Measurements from ENCODE around the gene EIF5B.
A peak's percentile ranks its signal among the peaks of the same experiment; 100 is the strongest.

Gene EIF5B

DNA sequence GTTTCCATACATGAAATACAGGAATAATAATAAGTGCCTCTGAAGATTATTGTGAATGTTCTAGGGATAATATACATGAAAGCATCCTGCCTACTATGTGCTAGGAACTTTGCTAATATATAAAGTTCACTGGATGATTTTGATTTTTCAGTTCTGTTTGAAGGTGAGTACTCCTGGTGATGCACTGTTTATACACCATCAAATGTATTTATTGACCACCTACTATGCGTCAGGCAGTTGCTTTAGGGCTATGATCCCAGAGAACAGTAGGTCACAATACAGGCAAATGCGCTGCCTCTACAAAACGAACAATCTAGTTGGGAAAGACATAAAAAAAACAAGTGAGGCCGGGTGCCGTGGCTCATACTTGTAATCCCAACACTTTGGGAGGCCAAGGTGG is 11.8 kb upstream of the EIF5B start:
- TF ChIP-seq, protein P1, sequence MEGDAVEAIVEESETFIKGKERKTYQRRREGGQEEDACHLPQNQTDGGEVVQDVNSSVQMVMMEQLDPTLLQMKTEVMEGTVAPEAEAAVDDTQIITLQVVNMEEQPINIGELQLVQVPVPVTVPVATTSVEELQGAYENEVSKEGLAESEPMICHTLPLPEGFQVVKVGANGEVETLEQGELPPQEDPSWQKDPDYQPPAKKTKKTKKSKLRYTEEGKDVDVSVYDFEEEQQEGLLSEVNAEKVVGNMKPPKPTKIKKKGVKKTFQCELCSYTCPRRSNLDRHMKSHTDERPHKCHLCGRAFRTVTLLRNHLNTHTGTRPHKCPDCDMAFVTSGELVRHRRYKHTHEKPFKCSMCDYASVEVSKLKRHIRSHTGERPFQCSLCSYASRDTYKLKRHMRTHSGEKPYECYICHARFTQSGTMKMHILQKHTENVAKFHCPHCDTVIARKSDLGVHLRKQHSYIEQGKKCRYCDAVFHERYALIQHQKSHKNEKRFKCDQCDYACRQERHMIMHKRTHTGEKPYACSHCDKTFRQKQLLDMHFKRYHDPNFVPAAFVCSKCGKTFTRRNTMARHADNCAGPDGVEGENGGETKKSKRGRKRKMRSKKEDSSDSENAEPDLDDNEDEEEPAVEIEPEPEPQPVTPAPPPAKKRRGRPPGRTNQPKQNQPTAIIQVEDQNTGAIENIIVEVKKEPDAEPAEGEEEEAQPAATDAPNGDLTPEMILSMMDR (IDR thresholded peaks at IDR 0.05; ENCODE audit: insufficient read depth, low read length, poor library complexity, severe bottlenecking), result no peak

DNA sequence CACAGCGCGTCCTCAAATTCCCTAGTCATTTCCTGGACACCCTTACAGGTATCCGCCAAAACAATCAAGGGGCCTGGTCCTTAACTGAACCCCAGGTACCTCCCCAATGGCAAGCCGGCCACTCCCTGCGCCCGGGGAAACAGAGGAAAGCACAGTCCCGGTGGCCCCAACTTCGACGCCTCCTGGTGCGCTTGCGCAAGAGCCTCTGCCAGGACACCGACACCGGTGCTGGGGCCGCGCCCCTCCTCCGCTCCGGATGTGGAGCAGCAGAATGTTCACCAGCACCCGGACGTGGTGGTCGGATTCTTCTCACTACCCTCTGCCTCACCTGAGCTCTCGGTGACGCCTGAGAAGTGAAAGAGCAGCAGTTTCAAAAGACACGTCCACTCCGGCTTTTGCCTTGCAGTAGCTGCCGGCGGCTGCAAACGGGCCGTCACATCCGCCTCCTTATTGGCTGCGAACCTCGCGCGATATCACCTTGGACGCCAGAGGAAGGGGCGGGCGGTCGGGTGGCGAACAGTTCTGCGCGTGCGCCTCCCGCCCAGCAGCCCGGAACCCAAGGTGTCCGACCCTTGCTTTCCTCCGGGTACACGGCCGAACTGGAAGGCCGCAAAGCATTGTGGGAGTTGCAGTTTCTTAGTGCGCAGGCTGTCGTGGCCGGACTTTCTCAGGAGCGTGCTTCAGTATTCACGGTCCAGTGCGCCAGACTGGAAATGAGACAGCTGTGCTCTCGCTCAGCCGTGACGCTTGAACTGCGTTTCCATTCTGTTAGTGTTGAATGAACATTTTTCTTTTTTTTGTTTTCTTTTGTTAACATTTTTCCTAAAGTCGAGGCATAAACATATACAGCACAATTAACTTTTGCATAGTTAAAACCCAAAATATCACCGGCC is 1.0 kb upstream of the EIF5B start, which contains the start of gene TXNDC9:
Gene TXNDC9, minus strand, starts transcription at position 423 of the 893 bp plus-strand sequence. CDS start 3,123 bp downstream, outside the sequence.
- Histone ChIP-seq H3K36me3 (ENCODE audit: control insufficient read depth, insufficient read depth, low read length) (peaks cover 2% of the 10 kb centered on the region), H3K4me3 (replicated peaks; ENCODE audit: low read depth, low read length) (peak within 1 kb of the TSS; percentile 96), H3K27me3 (replicated peaks; ENCODE audit: control insufficient read depth, insufficient read depth, low read length) (no peaks in the 10 kb centered on the region)
- TF ChIP-seq, protein P1 (IDR thresholded peaks at IDR 0.05; ENCODE audit: insufficient read depth, low read length, poor library complexity, severe bottlenecking), result no peak
- peak; percentile 100 for DNase-seq (ENCODE audit: extremely low read depth, insufficient read length)

More for the DNA sequence above, 11.8 kb upstream of the EIF5B start:
- Histone ChIP-seq H3K4me3 (replicated peaks; ENCODE audit: low read depth, low read length) (no peak overlapping the region), H3K36me3 (ENCODE audit: control insufficient read depth, insufficient read depth, low read length) (peaks cover 12% of the 10 kb centered on the region), H3K27me3 (replicated peaks; ENCODE audit: control insufficient read depth, insufficient read depth, low read length) (no peaks in the 10 kb centered on the region)
- no peak for DNase-seq (ENCODE audit: extremely low read depth, insufficient read length)

DNA sequence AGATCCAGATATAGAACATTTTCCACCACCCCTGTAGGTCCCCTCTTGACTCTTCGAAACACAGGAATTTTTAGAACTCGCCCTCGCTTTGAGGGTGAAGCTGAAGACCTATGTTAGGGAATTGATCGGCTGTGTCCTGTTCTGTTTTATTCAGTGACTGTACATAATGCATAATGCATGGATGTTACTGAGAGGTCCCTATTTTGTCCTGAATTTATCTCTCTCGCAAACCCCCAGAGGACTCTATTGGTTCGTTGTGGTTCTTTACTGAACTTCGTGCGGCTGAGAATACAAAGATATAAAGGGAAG is 431 bp upstream of the EIF5B start:
- no peak for DNase-seq (ENCODE audit: extremely low read depth, insufficient read length)
- Histone ChIP-seq H3K27me3 (replicated peaks; ENCODE audit: control insufficient read depth, insufficient read depth, low read length) (no peaks in the 10 kb centered on the region), H3K4me3 (replicated peaks; ENCODE audit: low read depth, low read length) (peak overlapping the region; percentile 96), H3K36me3 (ENCODE audit: control insufficient read depth, insufficient read depth, low read length) (peaks cover 2% of the 10 kb centered on the region)
- TF ChIP-seq, protein P1 (IDR thresholded peaks at IDR 0.05; ENCODE audit: insufficient read depth, low read length, poor library complexity, severe bottlenecking), result no peak

DNA sequence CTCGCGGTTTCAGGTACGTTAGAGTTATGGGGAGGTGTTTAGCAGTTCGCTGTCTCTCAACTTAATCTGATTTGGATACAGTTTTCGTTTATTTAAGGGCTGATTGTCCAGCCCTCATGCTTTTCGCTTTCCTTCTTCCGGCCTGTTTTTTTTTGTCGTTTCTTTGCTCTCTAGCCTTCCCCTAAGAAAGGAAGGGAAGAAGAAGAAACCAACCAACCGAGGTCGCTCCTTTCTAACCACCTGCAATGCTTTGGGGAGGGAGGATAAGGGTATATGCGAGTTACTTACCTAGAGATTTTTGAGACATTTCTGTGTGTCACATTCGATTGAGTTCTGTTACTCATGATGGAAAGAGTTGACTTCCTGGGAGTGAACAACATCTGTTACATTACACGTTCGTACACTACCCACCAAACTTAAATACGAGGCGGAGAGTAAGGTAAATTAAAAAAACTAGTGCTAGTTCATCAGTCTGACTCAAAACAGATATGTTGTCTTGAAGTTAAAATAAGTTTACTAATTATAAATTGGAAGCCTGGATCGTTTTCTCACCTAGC is 918 bp downstream of the EIF5B start:
- TF ChIP-seq, protein P1 (IDR thresholded peaks at IDR 0.05; ENCODE audit: insufficient read depth, low read length, poor library complexity, severe bottlenecking), result no peak
- peak; percentile 6 for DNase-seq (ENCODE audit: extremely low read depth, insufficient read length)
- no peaks in the 10 kb centered on the region for H3K36me3 ChIP-seq (ENCODE audit: control insufficient read depth, insufficient read depth, low read length)
- no peaks in the 10 kb centered on the region for H3K27me3 ChIP-seq (replicated peaks; ENCODE audit: control insufficient read depth, insufficient read depth, low read length)
- H3K4me3 ChIP-seq (replicated peaks; ENCODE audit: low read depth, low read length), result peak overlapping the region; percentile 96

DNA sequence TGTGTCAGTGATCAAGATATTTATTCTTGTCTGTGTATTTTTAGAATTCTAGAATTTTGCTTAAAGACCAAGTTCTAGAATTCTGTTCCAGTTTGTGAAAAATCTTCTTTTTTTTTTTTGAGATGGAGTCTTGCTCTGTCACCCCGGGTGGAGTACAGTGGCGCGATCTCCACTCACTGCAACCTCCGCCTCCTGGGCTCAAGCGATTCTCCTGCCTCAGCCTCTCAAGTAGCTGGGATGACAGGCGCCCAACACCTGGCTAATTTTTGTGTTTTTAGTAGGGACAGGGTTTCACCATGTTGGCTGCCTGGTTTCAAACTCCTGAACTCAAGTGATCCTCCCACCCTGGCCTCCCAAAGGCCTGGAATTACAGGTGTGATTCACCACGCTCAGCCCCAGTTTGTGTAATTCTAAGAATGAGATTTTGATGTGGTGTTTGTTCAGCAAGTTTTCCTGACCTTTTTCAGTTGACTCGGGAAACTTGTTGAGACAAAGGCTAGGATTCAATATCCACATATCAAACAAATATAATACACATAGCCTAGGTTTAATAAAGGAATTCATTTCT is 3.6 kb downstream of the EIF5B start:
- no peak for DNase-seq (ENCODE audit: extremely low read depth, insufficient read length)
- H3K36me3 ChIP-seq (ENCODE audit: control insufficient read depth, insufficient read depth, low read length), result no peaks in the 10 kb centered on the region
- H3K27me3 ChIP-seq (replicated peaks; ENCODE audit: control insufficient read depth, insufficient read depth, low read length), result no peaks in the 10 kb centered on the region
- TF ChIP-seq, protein P1 (IDR thresholded peaks at IDR 0.05; ENCODE audit: insufficient read depth, low read length, poor library complexity, severe bottlenecking), result no peak
- H3K4me3 ChIP-seq (replicated peaks; ENCODE audit: low read depth, low read length), result no peak overlapping the region
